GM12878 (cell line): ENCODE data around the gene KIF1C. TPM values are rescaled to one million over a fixed set of nuclear protein-coding genes. Genes with fewer than 3 reads are reported as not detected.

Experiments
- ATAC-seq: fragments of 200-7000 bp; cut with Tn5 transposase; 3 replicates; pipeline ENCODE4 v1.9.1; 2020; ENCODE audit warnings: mild to moderate bottlenecking, moderate library complexity
- BruUV-seq: library from RNA; stranded (reverse); fragments of 400-500 nt; replicated peaks from 2 replicates; lab custom pipeline; 2021; lab: Mats Ljungman, UMichigan
- CTCF ChIA-PET: fragments of 300-600 bp; sonication (Branson Sonifier 250); formaldehyde crosslinking; extraction: SDS; loops from one replicate; lab custom pipeline; 2021; ENCODE audit warnings: inconsistent platforms; lab: Yijun Ruan, JAX
- POLR2A ChIA-PET: fragments of 350-600 bp; formaldehyde crosslinking; extraction: SDS; loops from one replicate; lab custom pipeline; 2021; ENCODE audit warnings: inconsistent platforms; lab: Charles Lee
- RAD21 ChIA-PET: fragments of 300-600 bp; sonication (Branson Sonifier 250); formaldehyde crosslinking; loops from one replicate; lab custom pipeline; 2023; ENCODE audit warnings: antibody characterized with exemption; ENCODE audit not compliant: unreplicated experiment; lab: Charles Lee
- SMC1A ChIA-PET: fragments of 300-600 bp; sonication (Branson Sonifier 250); formaldehyde crosslinking; loops from one replicate; lab custom pipeline; 2023; ENCODE audit not compliant: unreplicated experiment, uncharacterized antibody; lab: Charles Lee
- DNase-seq: peaks from one replicate; pipeline ENCODE4 v3.0.0-alpha.2; 2011; ENCODE audit warnings: low read depth, low spot score
- FAIRE-seq: peaks from 3 replicates; lab custom pipeline; 2011; peaks lifted over from hg19 to GRCh38; lab: Jason Lieb, UNC
- H2AFZ ChIP-seq: 2 replicates; pipeline ENCODE4 v1.6.0; 2011; ENCODE audit warnings: low read depth, low read length, control low read depth; ENCODE audit not compliant: control insufficient read depth
- H3K27ac ChIP-seq: 2 replicates; pipeline ENCODE4 v1.5.1; 2011; ENCODE audit warnings: control low read depth; ENCODE audit not compliant: control insufficient read depth, insufficient read depth
- H3K27me3 ChIP-seq, 2 experiments: replicated peaks in 1 of 2; 2 replicates each; pipeline versions ENCODE4 v1.6.0 to v1.6.1; 2011; ENCODE audit warnings: low read length in 1 of 2; ENCODE audit not compliant: control insufficient read depth in 2 of 2, insufficient read depth in 2 of 2
- H3K36me3 ChIP-seq, 2 experiments: 2 replicates each; pipeline ENCODE4 v1.5.1; 2011; ENCODE audit warnings: low read length in 1 of 2; ENCODE audit not compliant: control insufficient read depth in 2 of 2, insufficient read depth in 2 of 2
- H3K4me1 ChIP-seq: 2 replicates; pipeline ENCODE4 v1.6.1; 2011; ENCODE audit warnings: mild to moderate bottlenecking, low read length, moderate library complexity, mixed read lengths; ENCODE audit not compliant: control insufficient read depth, insufficient read depth
- H3K4me2 ChIP-seq: 2 replicates; pipeline ENCODE4 v1.6.0; 2011; ENCODE audit warnings: control low read depth; ENCODE audit not compliant: control insufficient read depth, insufficient read depth
- H3K4me3 ChIP-seq: fragments of 200-600 bp; sonication (generic); 2 replicates; pipeline ENCODE4 v1.5.1; 2016
- H3K79me2 ChIP-seq: 2 replicates; pipeline ENCODE4 v1.6.0; 2011; ENCODE audit warnings: low read length; ENCODE audit not compliant: control insufficient read depth, insufficient read depth
- H3K9ac ChIP-seq: 2 replicates; pipeline ENCODE4 v1.8.0; 2011; ENCODE audit warnings: low read length, control low read depth, mixed read lengths; ENCODE audit not compliant: control insufficient read depth, insufficient read depth
- H3K9me3 ChIP-seq: replicated peaks from 3 replicates; pipeline ENCODE4 v1.5.1; 2011; ENCODE audit warnings: mild to moderate bottlenecking, low read length; ENCODE audit not compliant: control insufficient read depth, insufficient read depth
- H4K20me1 ChIP-seq: 2 replicates; pipeline ENCODE4 v1.6.0; 2011; ENCODE audit not compliant: control insufficient read depth, insufficient read depth
- CEBPB ChIP-seq, 2 experiments: fragments of 150-350 bp in 1 of 2; IDR thresholded peaks; 2 replicates each; pipeline ENCODE4 v1.6.1; 2012 to 2014; ENCODE audit warnings: low read depth in 2 of 2, low read length in 2 of 2, borderline replicate concordance in 1 of 2, inconsistent platforms in 1 of 2
- IRF4 ChIP-seq: IDR thresholded peaks from 2 replicates; pipeline ENCODE4 v1.6.1; 2011; ENCODE audit warnings: low read depth, low read length
- SIX5 ChIP-seq: IDR thresholded peaks from 2 replicates; pipeline ENCODE4 v1.6.1; 2011; ENCODE audit warnings: mild to moderate bottlenecking, low read depth, low read length, moderate library complexity; ENCODE audit not compliant: severe bottlenecking
- SMAD1 ChIP-seq: fragments of 450-650 bp; IDR thresholded peaks from 2 replicates; pipeline ENCODE4 v1.6.1; 2018; ENCODE audit warnings: mild to moderate bottlenecking, low read depth; ENCODE audit not compliant: partially characterized antibody
- WGBS: methylation state at CpG from one replicate; pipeline ENCODE4 v1.1.6; 2016; ENCODE audit warnings: low lambda C conversion rate; ENCODE audit not compliant: insufficient replicate concordance, insufficient coverage; ENCODE audit errors: missing lambda C conversion rate; 5-methylcytosine and 5-hydroxymethylcytosine counted together
- in situ Hi-C: fragments of 300-500 bp; cut with MboI; formaldehyde crosslinking; loops from 9 replicates; pipeline ENCODE4 v1.14.3; 2018; ENCODE audit warnings: mixed read lengths
- intact Hi-C: fragments of 100-400 bp; cut with micrococcal nuclease; formaldehyde crosslinking; loops from one replicate; pipeline ENCODE4 v1.14.2; 2022; ENCODE audit not compliant: unreplicated experiment
- polyA plus RNA-seq, 11 experiments: library from polyadenylated mRNA; depleted of rRNA in 4 of 11; unstranded in 6 of 11; stranded (reverse) in 5 of 11; fragments of >200 nt; fragmentation: Nextera tagmentation in 4 of 11; fragmentation: Illumina TruSeq in 1 of 11; extraction: Ambion mirVana in 4 of 11; extraction: Trizol in 1 of 11; gene quantifications; 1 replicate in 1 of 11; 2 replicates in 10 of 11; pipeline versions ENCODE4 v1.2.1 to v1.2.3, GENCODE V29; 2011 to 2016; ENCODE audit warnings: inconsistent platforms in 2 of 11, missing spikeins in 2 of 11, low read depth in 1 of 11
- total RNA-seq, 4 experiments: library from RNA; depleted of rRNA in 3 of 4; stranded (reverse); fragments of >200 nt in 3 of 4; fragmentation: Illumina TruSeq in 1 of 4; extraction: Trizol in 1 of 4; gene quantifications; 2 replicates each; pipeline versions ENCODE4 v1.2.1 to v1.2.3, GENCODE V29; 2013 to 2021

KIF1C gene
- total and polyA plus RNA-seq, 10 of the 15 experiments (the other 5 are each of a cell fraction or from before 2014, with no cell fraction given): 1.4 to 65.9 (median 21.1) TPM

DNA sequence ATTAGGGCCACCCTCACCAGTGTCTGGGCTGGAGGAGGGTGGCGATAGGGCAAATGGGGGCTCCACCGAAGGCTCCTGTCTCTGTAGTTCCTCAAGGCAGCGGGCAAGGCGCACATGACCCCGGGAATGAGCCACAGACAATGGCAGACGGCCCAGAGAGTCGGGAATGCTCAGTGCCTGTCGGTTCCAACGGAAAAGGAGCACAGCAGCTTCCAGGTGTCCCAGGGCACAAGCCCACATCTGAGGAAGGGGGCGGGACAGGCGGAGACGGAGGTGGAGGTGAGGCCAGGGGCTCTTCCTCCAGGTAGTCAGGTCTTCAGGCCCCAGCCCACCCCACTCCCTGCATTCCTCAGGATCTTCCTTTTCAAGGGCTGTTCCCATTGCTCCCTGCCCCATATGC lies 25.0 kb upstream of the KIF1C start:
- 94% methylated on average over 12 of the region's 12 CpGs for WGBS
- no peak overlapping the region for H3K4me2 ChIP-seq

DNA sequence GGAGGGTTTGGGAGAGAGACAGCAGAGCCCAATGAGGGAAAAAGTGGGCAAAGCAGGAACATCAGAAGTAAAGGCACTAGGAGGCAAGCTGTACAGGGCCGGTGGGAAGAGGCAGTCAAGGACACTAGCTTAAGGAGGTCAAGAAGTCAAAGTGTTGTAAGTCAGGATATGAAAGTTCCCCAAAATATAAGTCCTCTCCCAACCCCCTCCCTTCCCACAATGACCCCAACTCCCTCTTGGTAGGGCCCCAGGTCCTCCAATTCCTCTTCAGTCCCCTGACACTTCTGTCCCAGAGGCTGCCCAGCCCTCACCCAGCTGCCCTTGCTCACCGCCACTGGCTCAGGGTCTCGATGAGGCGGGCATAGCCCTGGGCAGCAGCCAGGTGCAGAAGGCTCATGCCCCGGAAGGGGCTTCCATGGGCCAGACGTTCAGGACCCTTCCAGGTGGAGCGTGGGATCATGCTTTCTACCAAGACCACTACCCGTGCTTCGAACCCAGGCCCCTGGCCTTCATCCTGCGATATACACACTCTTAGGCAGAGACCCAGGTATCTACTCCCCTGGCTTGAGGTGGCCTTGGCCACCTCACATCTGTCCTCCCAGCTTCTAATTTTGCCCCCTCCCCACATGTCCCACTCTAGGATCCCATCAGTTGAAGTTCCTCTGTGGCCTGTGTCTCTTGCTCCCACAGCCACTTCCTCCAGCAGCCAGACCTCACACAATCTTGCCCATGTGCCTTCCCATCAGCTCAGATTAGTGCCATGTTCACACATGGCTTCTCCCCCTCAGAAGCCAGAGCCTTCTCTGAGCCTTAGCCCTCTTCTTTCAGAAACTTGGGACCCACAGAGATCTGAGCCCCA lies 24.3 kb upstream of the KIF1C start:
- Histone ChIP-seq H4K20me1 (no peaks in the 10 kb centered on the region), H3K79me2 (peaks cover 9% of the 10 kb centered on the region), H3K27ac (no peak overlapping the region), H3K36me3 (peaks cover 21 to 22% of the 10 kb centered on the region in 2 experiments; a peak in 3 of 4 replicates), H3K4me1 (peaks cover 10% of the 10 kb centered on the region), H3K9me3 (no peaks in the 10 kb centered on the region), H3K4me2 (no peak overlapping the region), H3K9ac (no peak overlapping the region)
- intact Hi-C loops: no loop called here
- DNase-seq (no peak), FAIRE-seq (no peak), ATAC-seq (no peak)
- ChIA-PET POLR2A (interaction anchor here (0.5 kb wide), 1 partner anchor 78 kb away, joined by 3 read pairs; no protein-coding TSS in a partner anchor), CTCF (interaction anchor here (0.7 to 2.8 kb wide), 2 partner anchors 65 to 89 kb away, joined by 6 to 11 read pairs; no protein-coding TSS in a partner anchor), RAD21 (no interaction called here)
- in situ Hi-C loops: no loop called here
- TF ChIP-seq SMAD1: no peak
- TF ChIP-seq, all 136 proteins: peak for 0
- Histone ChIP-seq H2AFZ (no peak overlapping the region), H3K27me3 (no peaks in the 10 kb centered on the region), H3K4me3 (no peak overlapping the region)
- 90% methylated on average over 10 of the region's 10 CpGs for WGBS
- SMC1A ChIA-PET: no interaction called here
- BruUV-seq: no TSS peak

More for the DNA sequence above, 25.0 kb upstream of the KIF1C start:
- BruUV-seq: no TSS peak
- CTCF ChIA-PET: interaction anchor here (2.8 kb wide), 1 partner anchor 90 kb away, joined by 11 read pairs; no protein-coding TSS in a partner anchor
- H3K9me3 ChIP-seq: no peaks in the 10 kb centered on the region
- H3K27me3 ChIP-seq: no peaks in the 10 kb centered on the region
- H3K4me3 ChIP-seq: no peak overlapping the region
- intact Hi-C loops: no loop called here
- peaks cover 16% of the 10 kb centered on the region for H3K79me2 ChIP-seq
- peaks cover 11% of the 10 kb centered on the region for H3K4me1 ChIP-seq
- no peak overlapping the region for H2AFZ ChIP-seq
- ATAC-seq (no peak), DNase-seq (no peak), FAIRE-seq (no peak)
- TF ChIP-seq IRF4 (no peak), SIX5 (no peak), CEBPB (IDR thresholded peaks at IDR 0.05; ENCODE audit: borderline replicate concordance in 1 of 2, low read depth in 2 of 2, low read length in 2 of 2) (no peak), SMAD1 (no peak)
- RAD21 ChIA-PET: no interaction called here
- in situ Hi-C loops: no loop called here
- H4K20me1 ChIP-seq: no peaks in the 10 kb centered on the region
- SMC1A ChIA-PET: no interaction called here
- peaks cover 17 to 18% of the 10 kb centered on the region in 2 experiments; a peak in 3 of 4 replicates for H3K36me3 ChIP-seq
- POLR2A ChIA-PET: no interaction called here
- no peak overlapping the region for H3K27ac ChIP-seq
- no peak overlapping the region for H3K9ac ChIP-seq
